HG02763 (cell line): ENCODE data around the gene BTK.

Experiments
- ATAC-seq: cut with Tn5 transposase; IDR thresholded peaks from one replicate; pipeline ENCODE4 v1.9.1; 2021; ENCODE audit warnings: mild to moderate bottlenecking, moderate library complexity; ENCODE audit not compliant: unreplicated experiment

The BTK gene

GRCh38 chrX:101394372-101394771 is 8.4 kb upstream of the BTK start:
- no peak for ATAC-seq

GRCh38 chrX:101393530-101394305 is 7.7 kb upstream of the BTK start:
- no peak for ATAC-seq

- ATAC-seq, result no peak
Measured at GRCh38 chrX:101391831-101392230, 5.8 kb upstream of the BTK start.

- peak; percentile 80 for ATAC-seq
Measured at GRCh38 chrX:101390664-101391525, 4.9 kb upstream of the BTK start, which contains the start of gene RPL36A. Gene RPL36A (plus strand): TSS chrX:101391011. CDS start chrX:101391044, 33 bp downstream.

- ATAC-seq, result no peak
Measured at GRCh38 chrX:101388604-101389003, 2.6 kb upstream of the BTK start.

GRCh38 chrX:101386542-101386885 is 523 bp upstream of the BTK start:
- no peak for ATAC-seq

- no peak for ATAC-seq
Measured at GRCh38 chrX:101385026-101385684, 836 bp downstream of the BTK start.

- peak; percentile 65 for ATAC-seq
Measured at GRCh38 chrX:101383679-101384205, 2.2 kb downstream of the BTK start.

GRCh38 chrX:101377547-101377946 is 8.4 kb downstream of the BTK start:
- ATAC-seq, result no peak

GRCh38 chrX:101370888-101371504 is 15.0 kb downstream of the BTK start:
- ATAC-seq, result peak; percentile 63

GRCh38 chrX:101369687-101370086 is 16.3 kb downstream of the BTK start:
- ATAC-seq, result no peak

- ATAC-seq, result no peak
Measured at GRCh38 chrX:101368800-101369199, 17.2 kb downstream of the BTK start.

- no peak for ATAC-seq
Measured at GRCh38 chrX:101365301-101365795, 20.6 kb downstream of the BTK start.

- ATAC-seq, result no peak
Measured at GRCh38 chrX:101362757-101363156, 23.2 kb downstream of the BTK start.

- ATAC-seq, result no peak
Measured at GRCh38 chrX:101362116-101362515, 23.9 kb downstream of the BTK start.

- ATAC-seq, result no peak
Measured at GRCh38 chrX:101360390-101360789, 25.6 kb downstream of the BTK start.

- ATAC-seq, result no peak
Measured at GRCh38 chrX:101359966-101360365, 26.0 kb downstream of the BTK start.

GRCh38 chrX:101357166-101357795 is 28.7 kb downstream of the BTK start:
- no peak for ATAC-seq

GRCh38 chrX:101349193-101349562 is 36.8 kb downstream of the BTK start:
- no peak for ATAC-seq
